GM21529 (cell line): Measurements from ENCODE around the gene RNPEP.
"Not testable (repeated sequence)": the region's sequence is repeated elsewhere in the genome, so short reads cannot be mapped to it uniquely, and the experiment has no call there.

Experiments
- ATAC-seq: cut with Tn5 transposase; IDR thresholded peaks from one replicate; pipeline ENCODE4 v1.9.1; 2021; ENCODE audit not compliant: unreplicated experiment

The RNPEP gene

GRCh38 chr1:201958348-201958747 lies 24.1 kb upstream of the RNPEP start:
- ATAC-seq = no peak

- not testable (repeated sequence) for ATAC-seq
Measured at GRCh38 chr1:201962382-201962781, 20.1 kb upstream of the RNPEP start.

GRCh38 chr1:201964261-201964660 lies 18.2 kb upstream of the RNPEP start:
- ATAC-seq = no peak

DNA sequence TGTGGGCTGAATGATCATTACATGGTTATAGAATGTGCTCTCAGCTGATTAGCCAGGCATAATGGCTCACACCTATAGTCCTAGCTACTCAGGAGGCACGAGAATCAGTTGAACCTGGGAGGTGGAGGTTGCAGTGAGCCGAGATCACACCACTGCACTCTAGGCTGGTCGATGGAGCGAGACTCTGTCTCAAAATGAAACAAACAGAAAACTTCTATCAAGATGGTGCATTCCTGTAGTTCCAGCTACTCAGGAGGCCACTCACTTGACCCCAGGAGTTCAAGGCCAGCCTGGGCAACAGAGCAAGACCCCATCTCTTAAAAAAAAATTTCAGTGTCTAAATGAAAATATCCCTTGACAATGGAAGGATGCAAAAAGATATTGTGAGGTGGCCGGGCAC lies 16.3 kb upstream of the RNPEP start:
- ATAC-seq = no peak

DNA sequence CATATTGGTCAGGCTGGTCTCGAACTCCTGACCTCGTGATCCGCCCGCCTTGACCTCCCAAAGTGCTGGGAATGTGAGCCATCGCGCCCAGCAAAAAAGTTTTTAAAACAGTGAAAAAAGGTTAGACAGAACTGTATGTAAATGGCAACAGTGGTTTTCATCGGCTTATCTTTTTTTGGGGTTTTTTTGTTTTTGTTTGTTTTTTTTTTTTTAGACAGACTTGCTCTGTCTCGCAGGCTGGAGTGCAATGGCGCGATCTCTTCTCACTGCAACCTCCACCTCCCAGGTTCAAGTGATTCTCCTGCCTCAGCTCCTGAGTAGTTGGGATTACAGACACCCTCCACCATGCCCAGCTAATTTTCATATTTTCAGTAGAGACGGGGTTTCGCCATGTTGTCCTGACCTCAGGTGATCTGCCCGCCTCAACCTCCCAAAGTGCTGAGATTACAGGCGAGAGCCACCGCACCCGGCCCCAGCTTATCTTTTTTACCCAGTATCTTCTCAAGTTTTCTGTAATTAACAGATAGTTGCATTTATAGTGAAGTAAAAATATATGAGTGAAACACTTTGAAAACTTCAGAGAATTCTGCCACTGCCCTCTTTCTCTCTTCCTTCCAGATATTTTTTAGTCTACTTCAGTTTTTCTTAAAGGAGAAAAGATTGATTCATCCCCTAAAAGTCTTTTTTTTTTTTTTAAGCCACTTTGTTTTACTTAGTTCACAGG lies 14.1 kb upstream of the RNPEP start:
- ATAC-seq = no peak

DNA sequence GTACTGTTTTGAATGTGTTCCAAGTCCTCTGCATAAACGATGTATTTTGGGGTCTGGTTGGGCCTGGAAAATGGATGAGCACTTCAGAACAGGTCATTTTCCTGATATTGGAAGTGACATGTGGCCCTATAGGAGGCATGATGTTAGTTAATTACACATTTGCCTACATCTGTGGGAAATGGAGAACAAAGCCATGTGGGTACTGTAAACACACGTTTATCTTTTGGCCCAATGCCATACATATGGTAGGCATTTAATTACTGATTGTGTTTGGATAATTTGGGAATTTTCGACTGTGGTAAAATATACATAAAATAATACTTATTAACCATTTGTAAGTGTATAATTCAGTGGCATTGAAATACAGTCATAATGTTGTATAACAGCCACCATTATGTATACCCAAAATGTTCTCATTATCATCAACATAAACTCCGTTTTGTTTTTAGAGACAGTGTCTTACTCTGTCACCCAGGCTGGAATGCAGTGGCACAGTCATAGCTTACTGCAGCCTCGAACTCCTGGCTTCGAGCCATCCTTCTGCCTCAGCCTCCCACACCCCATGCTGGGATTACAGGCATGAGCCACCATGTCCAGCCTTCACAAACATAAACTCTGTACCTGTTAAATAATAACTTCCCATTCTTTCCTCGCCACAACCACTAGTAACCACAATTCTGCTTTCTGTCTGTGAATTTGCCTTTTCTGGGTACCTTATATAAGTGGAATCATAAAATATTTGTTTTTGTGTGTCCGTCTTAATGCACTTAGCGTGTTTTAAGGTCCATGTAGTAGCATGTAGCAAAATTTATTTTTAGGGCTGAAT lies 11.9 kb upstream of the RNPEP start:
- ATAC-seq = no peak

GRCh38 chr1:201982082-201982622 lies 296 bp upstream of the RNPEP start:
- no peak for ATAC-seq

DNA sequence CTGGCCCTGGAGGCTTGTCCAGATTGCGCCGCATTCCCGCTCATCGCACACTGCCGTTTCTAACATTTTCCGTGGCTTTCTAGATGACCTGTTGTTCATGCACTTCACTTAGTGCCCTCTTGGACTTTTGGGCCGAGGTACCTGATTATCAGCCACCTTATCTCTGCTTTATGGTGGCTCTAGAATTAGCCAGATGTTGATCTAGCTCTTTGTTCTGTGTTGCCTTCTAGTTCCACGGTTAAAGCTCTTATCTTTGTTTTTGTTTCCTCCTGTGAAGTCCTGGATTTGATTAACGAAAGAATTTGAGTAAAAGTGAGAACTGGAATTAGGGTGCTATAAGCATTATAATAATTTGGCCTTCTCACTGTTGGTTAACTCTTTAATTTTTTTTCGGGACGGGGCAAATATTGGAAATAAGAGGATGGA lies 945 bp downstream of the RNPEP start:
- ATAC-seq = no peak

DNA sequence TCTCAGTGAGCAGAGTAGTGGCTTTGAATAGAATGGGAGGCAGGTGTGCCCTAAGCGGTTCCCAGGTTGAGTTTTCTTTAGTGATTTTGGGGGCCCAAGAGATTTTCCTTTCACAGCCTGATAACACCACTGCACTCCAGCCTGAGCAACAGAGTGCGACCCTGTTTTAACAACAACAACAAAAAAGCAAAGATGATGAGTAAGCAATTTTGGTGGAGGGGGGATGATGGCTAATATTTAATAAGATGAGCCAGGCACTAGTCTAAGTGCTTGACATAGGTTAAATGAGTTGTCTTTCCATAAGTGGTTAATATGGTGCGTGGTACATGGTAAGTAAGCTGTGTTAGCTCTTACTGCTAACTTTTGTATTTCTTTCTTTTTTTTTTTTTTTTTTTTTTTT lies 2.0 kb downstream of the RNPEP start:
- ATAC-seq = no peak

DNA sequence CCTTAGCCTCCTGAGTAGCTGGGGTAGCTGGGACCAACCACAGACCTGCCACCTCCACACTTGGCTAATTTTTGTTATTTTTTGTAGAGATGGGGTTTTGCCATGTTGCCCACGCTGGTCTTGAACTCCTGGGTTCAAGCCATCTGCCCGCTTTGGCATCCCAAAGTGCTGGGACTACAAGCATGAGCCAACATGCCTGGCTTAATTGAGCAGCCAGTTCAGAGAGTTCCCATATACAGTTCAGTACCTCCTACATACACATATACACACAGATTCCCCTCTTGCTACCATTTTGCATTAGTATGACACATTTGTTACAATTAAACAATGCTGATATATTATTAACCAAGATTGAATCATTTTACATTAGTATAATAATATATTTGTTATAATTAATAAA lies 2.9 kb downstream of the RNPEP start:
- no peak for ATAC-seq

DNA sequence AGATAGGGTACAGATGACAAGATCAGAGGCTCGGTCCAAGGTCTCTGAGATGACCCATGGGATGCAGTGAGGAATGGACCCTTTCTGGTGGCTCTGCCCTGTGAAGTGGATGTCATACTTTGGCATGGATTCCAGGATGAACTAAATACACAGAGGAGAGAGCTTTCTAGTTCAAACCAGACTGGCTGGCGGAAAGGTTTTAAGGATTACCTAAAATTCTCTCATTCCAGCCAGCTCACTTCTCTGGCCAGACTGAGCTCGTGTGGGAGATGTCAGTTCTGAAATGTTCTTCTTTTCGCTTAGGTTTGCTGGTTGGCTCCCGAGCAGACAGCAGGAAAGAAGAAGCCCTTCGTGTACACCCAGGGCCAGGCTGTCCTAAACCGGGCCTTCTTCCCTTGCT lies 6.2 kb downstream of the RNPEP start:
- no peak for ATAC-seq

DNA sequence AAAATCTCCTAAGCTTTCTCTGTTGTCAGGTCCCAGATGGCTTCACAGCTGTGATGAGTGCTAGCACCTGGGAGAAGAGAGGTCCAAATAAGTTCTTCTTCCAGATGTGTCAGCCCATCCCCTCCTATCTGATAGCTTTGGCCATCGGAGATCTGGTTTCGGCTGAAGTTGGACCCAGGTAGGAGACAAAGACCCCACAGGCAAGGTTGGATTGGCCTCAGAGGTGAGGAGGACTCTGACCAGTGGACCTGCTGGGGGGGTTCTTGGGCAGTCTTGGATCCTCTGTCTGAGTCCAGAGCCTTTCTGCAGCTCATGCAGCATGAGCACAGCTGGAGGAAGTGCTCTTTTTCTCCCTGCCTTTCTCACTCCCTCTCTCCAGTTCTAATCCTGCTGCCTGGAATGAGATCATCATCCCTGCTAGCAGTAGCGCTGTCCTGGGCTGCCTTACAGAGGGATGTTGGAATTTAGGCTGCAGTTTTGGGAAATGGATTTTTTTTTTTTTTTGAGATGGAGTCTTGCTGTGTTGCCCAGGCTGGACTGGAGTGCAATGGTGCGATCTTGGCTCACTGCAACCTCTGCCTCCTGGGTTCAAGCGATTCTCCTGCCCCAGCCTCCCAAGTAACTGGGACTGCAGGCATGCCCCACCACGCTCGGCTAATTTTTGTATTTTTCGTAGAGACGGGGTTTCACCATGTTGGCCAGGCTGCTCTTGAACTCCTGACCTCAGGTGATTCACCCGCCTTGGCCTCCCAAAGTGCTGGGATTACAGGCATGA lies 7.1 kb downstream of the RNPEP start:
- no peak for ATAC-seq

DNA sequence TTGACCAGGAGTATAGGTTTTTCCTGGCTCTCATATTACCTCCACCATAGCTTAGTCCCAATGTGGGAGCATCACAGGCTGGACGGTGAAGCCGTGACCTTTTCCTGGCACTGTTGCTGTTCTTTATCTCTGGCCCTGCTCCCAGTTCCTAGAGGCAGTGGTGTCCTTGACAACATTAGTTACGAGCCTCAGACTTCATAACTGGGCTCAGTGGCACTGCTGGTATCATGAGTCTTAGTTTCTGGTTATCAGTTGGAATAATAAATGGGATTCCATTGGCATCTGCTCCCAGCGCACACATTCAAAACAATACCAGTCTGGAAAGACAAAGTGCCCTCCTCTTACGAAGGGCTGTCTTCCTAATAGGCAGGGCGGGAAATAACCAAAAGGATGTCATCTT lies 8.0 kb downstream of the RNPEP start:
- ATAC-seq = no peak

DNA sequence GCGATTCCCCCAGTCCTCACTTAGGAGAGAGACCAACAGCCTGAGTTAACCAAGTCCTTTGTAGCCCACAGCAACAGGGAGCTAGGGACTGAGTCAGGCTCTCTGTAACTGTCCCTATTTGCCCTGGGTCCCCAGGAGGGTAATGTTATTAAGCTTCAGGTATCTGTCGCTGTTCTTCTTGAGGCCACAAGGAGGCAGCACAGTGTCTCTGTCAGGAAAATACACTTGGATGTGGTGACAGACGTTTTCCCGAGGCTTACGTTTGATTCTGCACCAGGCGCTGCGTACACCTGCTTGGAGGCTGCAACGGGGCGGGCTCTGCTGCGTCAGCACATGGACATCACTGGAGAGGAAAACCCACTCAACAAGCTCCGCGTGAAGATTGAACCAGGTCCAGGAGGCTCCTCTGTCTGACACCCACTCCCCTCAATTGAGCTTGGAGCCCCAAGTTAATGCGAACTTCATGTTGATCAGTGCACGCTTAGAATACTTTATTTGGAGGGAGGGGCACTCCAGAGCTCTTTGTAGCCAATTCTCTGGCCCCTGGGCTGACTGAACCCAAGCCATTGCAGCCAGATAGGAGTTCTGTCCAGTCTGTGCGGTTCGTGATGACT lies 17.3 kb downstream of the RNPEP start:
- ATAC-seq = no peak

DNA sequence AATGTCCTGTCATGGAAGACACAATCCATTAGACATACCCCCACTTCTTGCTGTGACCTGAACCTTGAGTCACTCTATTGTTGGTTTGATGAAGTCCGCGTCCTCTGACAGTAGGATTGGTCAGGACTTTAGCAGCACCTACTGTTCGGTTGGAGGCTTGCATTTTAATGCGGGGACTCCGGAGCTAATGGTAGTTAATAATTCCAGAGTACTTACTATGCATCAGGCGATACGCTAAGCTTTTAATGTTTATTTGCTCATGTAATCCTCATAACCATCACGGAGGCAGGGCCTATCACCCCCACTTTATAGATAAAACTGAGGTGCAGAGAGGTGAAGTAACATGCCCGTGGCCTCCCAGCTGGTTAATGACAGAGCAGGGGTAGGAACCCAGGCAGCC lies 20.1 kb downstream of the RNPEP start:
- no peak for ATAC-seq

- ATAC-seq = no peak
Measured at GRCh38 chr1:202004711-202005110, 22.3 kb downstream of the RNPEP start.

GRCh38 chr1:202005958-202006357 lies 23.5 kb downstream of the RNPEP start:
- ATAC-seq = no peak

DNA sequence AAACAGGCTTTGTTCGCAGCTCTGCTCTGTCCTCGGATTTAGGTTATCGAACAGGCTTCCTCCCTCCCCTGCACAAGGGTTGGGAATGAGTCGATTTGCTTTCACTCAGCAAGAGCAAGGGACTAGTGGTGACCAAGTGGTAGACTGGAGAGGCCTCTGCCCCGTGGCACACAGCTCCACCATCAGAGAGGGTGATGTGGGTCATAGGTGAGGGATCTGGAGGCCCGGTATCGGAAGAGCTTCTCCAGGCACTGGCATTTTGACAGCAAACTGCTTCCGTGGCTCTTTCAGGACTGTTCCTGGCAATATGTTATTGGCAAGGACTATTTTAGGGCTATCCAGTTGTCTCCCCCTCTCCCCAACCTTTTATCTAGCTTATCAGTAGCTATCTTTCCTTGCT lies 24.9 kb downstream of the RNPEP start:
- ATAC-seq = no peak

DNA sequence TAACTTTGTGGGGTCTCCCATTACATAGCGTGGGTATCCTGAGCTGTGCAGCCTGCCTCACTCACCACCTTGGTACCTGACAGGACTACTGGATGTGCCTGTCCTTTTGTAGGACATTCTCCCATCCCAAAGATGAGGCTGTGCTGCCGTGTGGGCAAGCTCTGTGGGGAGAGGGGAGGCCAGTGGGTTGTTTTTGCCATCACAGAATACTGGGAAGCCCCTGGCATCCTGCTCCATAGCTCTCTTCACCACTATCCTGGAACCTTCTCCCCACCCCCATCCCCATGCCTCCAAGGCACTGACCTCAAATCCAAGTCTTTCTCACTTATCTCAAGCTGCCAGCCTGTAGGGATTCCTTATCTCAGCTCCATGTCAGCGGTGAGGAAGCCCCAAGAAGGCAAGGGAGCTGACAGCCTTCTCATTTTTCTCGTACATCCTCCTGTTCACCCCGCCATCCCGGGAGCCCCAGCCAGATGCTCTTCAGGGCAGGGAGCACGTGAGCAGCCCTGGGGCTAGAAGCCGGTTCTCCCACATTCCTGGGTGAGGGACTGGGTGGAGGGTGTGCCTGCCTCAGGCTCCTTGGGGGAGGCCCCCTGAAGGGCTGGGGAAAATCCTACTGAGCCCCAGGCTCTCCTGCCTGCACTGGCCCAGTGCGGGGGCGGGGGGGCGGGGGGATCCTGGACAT lies 25.5 kb downstream of the RNPEP start:
- no peak for ATAC-seq
